ENCODE measurements around the gene THTPA.

THTPA gene, protein sequence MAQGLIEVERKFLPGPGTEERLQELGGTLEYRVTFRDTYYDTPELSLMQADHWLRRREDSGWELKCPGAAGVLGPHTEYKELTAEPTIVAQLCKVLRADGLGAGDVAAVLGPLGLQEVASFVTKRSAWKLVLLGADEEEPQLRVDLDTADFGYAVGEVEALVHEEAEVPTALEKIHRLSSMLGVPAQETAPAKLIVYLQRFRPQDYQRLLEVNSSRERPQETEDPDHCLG

GRCh38 chr14:23555882-23556699 is at the start of gene THTPA:
TSS of gene THTPA (plus strand) at chr14:23556271. CDS start at chr14:23556758, 487 bp downstream.
- DNase-seq: peak; percentile 77

DNA sequence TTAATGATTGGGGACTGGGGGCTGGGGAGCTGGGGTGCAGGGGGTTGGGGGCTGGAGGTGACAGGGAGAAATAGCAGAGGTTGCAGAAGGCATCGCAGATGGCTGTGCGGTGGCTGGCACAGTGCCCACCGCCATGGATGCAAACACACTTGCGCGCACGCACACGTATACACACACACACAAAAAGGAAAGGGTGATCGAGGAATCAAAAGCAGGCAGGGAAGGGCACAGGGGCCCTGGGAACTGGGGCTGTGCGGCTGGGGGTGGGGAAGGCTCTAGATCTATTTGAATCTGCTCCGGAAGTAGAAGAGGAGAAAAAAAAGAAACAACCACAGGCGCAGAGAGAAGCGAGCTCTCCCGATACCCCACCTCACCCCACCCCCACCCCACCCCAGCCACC is 43.9 kb upstream of the THTPA start:
- DNase-seq: no peak

GRCh38 chr14:23513005-23513817 is 42.9 kb upstream of the THTPA start:
- DNase-seq: no peak

DNA sequence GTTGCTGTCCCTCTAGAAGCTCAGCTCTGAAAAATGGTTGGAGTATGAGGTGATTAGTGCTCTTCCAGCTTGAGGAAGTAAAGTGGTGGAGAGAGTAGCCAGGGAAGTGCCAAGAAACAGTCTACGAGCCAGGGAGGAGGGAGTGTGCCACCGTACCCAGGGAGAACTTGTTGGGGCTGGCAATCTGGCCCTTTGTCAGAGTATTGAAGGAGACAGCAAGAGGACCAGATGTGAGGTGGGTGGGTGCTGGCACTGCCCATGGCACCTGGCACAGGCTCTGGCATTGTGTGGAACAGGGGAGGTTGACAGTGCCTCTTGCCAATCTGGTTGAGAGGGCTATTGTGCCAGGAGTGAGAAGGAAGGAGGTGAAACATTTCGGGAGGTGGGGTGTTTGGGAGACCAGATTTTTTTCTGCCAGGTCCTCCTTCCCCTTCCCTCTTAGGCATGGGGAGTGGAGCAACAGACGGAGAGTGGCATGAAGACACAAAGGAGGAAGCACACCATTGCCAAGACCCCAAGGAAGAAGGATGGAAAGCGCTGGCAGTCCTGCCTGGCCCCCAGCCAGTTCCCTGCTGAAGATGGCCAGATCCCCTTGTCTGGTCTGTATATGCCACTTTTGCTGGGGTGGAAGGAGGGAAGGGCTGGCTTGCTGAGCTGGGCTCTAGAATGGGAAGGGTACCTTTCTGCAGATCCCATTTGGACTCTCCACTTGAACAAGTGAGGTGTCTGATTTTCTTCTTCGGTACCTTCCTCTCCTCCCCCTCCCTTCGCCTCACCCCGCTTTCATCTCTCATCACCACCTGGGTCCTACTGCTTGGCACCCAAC is 42.0 kb upstream of the THTPA start:
- DNase-seq: no peak

DNA sequence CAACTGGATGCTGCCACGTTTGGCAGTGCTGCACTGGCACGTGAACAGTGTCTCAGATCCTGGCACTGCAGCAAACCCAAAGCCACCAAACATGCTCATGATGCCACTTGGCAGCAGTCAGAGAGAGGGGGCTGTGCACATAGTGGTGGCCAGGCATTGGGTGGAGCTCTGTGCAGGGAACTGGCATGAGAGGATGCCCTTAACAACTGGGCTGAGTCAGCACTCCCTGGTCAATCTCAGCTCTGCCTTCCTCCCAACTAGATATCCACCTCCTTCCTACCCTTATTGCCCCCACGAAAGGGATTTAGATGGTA is 41.5 kb upstream of the THTPA start:
- DNase-seq: no peak

- DNase-seq: no peak
Observed at GRCh38 chr14:23517650-23518326, 38.3 kb upstream of the THTPA start.

- DNase-seq: no peak
Observed at GRCh38 chr14:23518709-23519108, 37.4 kb upstream of the THTPA start.

DNA sequence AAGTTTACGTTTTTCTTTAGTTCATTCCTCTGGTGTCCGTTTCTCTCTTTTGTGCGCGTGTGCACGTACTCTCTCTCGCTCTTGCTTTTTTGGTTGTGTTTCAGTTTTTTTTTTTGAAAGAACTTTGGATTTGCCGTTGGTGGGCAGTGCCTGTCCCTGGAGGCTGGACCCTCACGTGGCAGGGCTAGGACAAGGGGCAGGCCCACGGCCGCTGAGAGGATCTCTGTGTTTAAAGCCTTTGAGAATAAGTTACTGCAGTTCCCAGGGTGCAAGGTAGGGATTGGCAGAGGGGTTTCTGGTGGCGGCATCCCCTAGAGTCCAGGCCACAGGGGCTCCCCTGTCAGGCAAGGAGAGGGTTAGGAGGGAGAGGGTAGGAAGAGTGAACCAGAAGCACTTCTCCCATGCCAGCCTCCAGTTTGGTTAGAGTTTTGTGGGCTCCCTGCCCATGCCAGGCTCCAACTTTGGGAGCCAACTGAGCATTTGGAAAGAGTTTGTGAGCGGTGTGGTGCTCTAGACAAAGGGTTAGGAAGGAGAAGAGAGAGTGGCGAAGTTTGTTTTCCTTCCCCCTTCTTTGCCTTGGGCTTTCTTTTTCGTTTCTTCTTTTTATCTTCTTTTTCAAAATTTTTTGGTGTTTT is 35.1 kb upstream of the THTPA start:
- DNase-seq: no peak

DNA sequence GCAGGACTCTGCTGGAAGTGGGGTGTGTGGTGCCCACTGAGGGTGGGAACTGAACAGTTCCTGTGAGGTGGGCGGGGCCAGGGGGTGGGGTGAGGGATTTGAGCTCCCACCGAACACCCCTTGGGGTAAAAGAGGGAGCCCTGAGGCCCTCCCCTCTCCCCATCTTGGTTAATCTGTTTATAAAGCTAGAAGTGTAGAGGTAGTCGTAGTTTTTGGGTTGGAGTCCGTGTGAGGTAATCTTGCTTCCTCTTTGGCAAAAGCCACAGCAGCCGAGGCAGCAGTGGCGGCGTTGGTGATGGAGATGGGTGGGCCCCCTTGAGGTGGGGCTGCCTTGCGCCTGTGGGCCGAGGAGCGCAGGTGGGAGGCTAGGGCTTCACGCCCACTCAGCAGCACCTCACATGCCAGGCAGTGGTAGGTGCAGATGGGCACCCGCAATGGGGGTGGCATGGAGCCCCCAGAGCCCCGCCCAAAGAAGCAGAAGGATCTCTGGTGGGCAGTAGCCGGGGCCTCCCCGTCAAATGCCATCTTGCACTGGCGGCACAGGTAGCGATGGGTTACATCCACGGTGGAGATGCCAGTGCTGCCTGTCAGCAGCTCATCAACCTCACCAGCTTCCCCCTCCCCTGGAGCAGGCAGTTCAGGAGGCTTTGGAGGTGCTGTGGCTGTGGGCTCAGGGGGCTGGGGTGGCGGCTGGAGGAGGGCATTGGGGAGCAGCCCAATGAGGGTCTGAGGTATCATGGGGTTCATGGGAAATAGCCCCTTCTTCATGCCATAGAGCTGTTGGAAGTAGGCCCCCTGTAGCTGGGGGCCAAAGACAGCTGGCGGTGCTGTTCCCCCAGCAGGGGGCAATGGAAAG is 34.1 kb upstream of the THTPA start:
- no peak for DNase-seq

DNA sequence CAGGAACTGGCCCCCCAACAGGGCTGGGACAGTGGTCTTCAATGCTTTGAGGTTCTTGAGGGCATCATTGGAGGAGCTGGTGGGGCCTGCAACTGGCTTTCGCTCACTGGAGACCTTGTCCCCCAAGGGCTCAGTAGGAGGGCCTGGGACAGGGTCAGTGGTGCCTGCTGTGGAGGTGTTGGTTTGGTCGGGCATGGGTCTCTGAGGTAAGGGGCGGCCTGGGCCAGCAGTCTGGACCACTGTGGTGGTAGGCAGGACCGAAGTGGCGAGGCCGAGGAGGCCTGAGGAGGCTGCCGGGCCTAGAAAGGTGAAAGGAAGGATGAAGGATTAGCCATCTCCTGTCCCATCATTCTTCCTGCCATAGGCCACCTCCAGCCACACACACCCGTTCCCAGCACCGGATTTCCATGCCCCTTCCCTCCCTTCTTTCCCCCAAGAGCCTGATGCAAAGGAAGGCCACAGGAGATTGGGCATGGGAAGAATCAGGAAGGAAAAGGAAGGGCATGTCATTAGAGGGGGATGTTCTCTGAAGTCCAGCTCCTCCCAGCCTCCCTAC is 33.4 kb upstream of the THTPA start:
- no peak for DNase-seq

DNA sequence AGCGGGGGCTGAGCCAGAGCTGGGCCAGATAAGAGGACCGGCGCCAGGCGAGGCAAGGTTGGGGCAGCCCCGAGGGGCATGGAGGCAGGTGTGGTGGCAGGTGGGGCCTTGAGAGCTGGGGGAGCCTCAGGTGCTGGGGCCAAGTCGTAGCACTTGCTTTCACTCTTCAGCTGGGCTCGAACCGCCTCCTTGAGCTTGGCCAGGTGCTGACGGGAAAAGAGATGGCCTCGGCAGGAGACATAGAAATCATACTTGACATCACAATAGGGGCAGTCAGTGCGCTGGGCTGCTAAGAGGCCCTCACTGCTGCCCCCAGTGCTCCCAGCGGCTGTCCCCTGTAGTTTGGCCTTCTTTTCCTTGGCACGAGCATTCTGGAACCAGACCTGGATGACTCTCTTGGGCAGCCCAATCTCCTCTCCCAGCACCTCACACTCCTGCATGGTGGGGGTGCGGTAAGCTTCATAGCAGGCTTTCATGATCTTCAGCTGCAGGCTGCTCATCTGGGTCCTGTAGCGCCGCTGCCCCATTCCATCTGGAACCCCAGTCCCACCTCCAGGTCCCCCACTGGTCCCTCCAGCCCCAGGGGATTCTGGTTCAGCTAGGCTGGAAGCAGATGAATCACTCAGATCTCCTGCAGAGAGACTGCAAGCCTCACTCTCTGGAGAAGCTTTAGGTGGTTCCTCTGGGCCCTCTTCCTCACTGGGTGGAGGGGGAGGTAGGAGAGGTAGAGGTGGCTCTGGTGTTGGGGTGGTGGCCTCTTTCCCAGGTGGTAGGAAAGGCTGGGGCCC is 32.6 kb upstream of the THTPA start:
- DNase-seq: no peak

- DNase-seq: no peak
Observed at GRCh38 chr14:23524954-23525353, 31.1 kb upstream of the THTPA start.

DNA sequence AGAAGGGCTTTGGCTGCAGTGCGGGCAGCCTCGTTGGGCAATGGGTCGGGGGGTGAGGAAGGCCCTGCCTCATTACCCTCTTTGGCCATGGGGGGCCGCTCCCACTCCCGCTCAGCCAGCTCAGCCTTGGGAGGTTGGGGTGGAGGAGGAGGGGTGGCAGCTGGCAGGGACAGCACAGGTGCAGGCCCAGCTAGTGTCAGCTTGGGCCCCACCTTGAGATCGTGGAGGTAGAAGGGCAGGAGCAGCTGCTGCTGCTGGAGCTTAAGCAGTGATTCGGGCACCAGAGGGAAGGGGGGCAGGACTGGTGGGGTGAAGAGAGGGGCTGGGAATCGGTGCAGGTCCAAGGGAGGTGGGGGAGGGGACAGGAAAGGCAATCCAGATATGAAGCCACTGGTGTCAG is 30.5 kb upstream of the THTPA start:
- no peak for DNase-seq

DNA sequence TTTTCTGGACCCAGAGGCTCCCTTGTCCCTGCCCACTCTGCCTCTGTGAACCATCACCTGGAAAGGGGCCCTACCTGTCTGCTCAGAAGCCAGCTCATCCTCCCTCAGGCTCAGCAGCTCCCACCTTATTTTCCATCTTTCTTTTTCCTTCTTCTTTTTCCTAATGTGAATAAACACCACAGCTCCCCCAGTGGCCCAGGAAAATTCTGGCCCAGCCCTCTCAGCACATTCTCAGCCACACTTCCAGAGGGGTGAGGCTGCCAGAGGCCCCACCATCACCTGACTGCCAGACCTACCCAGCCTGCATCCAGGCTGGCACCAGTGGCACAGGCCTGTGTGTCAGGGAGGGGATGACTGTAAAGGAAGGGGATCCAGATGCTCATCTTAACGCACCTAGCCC is 27.5 kb upstream of the THTPA start:
- DNase-seq: no peak

- no peak for DNase-seq
Observed at GRCh38 chr14:23529016-23529415, 27.1 kb upstream of the THTPA start.

DNA sequence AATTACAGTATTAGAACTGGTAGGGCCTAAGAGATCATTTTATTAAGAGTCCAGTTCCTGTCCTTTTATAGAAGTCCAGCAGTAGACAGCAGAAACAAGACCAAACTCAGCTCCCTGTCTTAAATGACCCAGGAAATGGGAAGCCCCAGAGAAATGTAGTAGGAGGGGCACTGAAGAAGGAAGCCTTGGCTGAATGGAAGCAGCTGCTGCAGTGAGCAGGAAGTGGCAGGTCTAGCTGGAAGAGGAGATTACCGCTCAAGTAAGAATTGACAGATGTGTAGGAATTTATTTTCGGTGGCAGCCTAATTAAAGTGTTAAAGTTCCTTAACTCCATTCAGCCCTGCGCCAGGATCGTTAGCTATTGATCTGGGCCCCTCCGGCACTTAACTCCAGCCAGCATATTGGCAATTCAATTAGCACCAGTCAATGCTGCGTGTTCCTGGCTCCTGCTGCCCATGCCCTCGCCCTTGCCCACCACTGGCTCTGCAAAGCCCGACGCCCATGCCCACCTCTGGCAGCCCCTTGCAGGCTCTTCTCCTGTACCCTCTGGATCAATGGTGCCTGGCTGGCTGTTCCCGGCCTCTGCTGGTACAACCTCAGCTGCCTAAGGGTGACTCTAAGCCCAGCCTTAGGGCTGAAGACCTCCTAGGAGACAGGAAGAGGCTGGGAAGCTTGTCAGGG is 25.6 kb upstream of the THTPA start:
- peak; percentile 22 for DNase-seq

GRCh38 chr14:23531391-23531790 is 24.7 kb upstream of the THTPA start:
- DNase-seq: no peak

GRCh38 chr14:23532658-23533057 is 23.4 kb upstream of the THTPA start:
- no peak for DNase-seq

Measured in NCI-H510A treated with DMSO at 0.1 percent for 48 hours (cell line).